Activated naive CD8-positive, alpha-beta T cell treated with anti-CD3 and anti-CD28 coated beads for 36 hours (primary cell): ENCODE data around the gene NEK11. TPM values are rescaled to one million over a fixed set of nuclear protein-coding genes. Genes with fewer than 3 reads are reported as not detected.

ENCODE experiments used
- DNase-seq: peaks from one replicate; pipeline ENCODE4 v3.0.0; 2021
- H3K27ac Mint-ChIP-seq: one replicate; pipeline ENCODE4 v1.8.0; 2022; ENCODE audit warnings: mild to moderate bottlenecking, moderate library complexity, mixed read lengths
- H3K27me3 Mint-ChIP-seq: one replicate; pipeline ENCODE4 v1.8.0; 2022; ENCODE audit warnings: mild to moderate bottlenecking, mixed read lengths
- H3K36me3 Mint-ChIP-seq: one replicate; pipeline ENCODE4 v1.8.0; 2021; ENCODE audit warnings: mild to moderate bottlenecking, mixed read lengths
- H3K4me1 Mint-ChIP-seq: one replicate; pipeline ENCODE4 v1.8.0; 2021; ENCODE audit warnings: mixed read lengths
- H3K4me3 Mint-ChIP-seq: one replicate; pipeline ENCODE4 v1.8.0; 2022; ENCODE audit warnings: mild to moderate bottlenecking, moderate library complexity, mixed read lengths
- H3K9me3 Mint-ChIP-seq: one replicate; pipeline ENCODE4 v1.8.0; 2022; ENCODE audit warnings: mixed read lengths
- total RNA-seq, 2 experiments: library from RNA; stranded (reverse); gene quantifications; one replicate each; pipeline ENCODE4 v1.2.3, GENCODE V29; 2021

Gene NEK11
- total RNA-seq, 2 experiments from 2014 or later: 0.85 to 2.1 TPM

DNA sequence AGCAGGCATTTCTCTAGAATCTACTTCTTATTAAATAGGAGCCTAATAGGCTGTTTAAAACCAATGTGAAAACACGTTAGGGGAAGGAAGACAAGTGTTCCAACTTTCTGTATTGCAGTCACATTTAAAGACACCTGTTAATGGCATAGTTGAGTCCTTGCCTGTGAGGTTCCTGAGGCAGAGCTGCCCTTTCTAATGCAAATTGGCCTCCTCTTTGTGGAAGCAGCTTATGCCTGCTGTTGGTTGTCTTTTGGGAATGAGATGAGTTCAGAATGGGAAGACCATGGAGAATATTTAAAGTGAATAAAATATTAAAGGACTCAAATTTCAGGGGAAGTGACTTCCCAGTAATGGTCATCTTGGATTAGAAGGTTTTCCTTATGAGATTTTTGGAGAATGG lies 51.2 kb downstream of the NEK11 start:
- no peaks in the 10 kb centered on the region for H3K27me3 Mint-ChIP-seq
- no peaks in the 10 kb centered on the region for H3K9me3 Mint-ChIP-seq
- H3K36me3 Mint-ChIP-seq: no peaks in the 10 kb centered on the region
- no peak overlapping the region for H3K27ac Mint-ChIP-seq
- H3K4me1 Mint-ChIP-seq: no peaks in the 10 kb centered on the region
- H3K4me3 Mint-ChIP-seq: no peak overlapping the region
- DNase-seq: no peak

- no peaks in the 10 kb centered on the region for H3K27me3 Mint-ChIP-seq
- H3K4me1 Mint-ChIP-seq: peaks cover 4% of the 10 kb centered on the region
- no peak for DNase-seq
- H3K27ac Mint-ChIP-seq: no peak overlapping the region
- H3K4me3 Mint-ChIP-seq: no peak overlapping the region
- H3K9me3 Mint-ChIP-seq: no peaks in the 10 kb centered on the region
- no peaks in the 10 kb centered on the region for H3K36me3 Mint-ChIP-seq
Observed at GRCh38 chr3:131079086-131079485, 52.4 kb downstream of the NEK11 start.

DNA sequence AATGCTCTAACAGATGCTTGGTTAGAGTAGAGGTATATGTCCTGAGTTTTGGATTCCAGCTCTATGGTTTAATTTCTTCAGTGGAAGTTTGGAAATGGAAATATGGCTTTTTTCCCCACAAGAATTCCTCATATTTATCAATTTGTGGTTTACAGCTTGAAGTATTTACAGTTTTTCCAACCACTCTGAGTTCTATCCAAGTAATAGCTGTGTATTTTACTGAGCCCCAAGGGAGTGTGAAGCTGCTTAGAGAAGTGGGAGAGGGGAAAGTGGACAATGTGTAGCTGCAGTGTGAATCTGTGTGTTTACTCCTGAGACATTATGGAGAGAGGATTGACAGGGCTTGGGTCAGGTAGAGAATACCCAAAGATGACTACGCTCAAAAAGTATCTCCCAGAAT lies 54.5 kb downstream of the NEK11 start:
- no peak overlapping the region for H3K27ac Mint-ChIP-seq
- H3K4me1 Mint-ChIP-seq: peaks cover 4% of the 10 kb centered on the region
- H3K4me3 Mint-ChIP-seq: no peak overlapping the region
- no peaks in the 10 kb centered on the region for H3K27me3 Mint-ChIP-seq
- DNase-seq: no peak
- H3K36me3 Mint-ChIP-seq: no peaks in the 10 kb centered on the region
- no peaks in the 10 kb centered on the region for H3K9me3 Mint-ChIP-seq

DNA sequence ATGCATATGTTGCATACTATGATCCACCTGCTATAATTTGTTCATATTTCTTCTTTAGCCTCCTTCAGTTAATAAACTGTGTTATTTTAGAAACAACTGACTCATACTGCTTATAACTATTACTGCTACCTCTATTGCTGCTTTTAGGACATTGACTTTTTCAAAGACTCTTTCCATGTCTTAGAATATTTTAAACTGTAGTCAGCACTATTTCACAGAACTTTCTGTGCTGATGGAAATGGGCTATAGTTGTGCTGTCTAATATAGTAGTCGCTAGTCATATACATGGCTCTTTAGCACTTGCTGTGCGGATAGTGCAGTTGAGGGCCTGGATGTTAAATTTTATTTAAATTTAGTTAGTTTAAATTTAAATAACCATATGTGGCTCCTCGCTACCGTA lies 55.6 kb downstream of the NEK11 start:
- Mint-ChIP-seq H3K27me3 (no peaks in the 10 kb centered on the region), H3K9me3 (no peaks in the 10 kb centered on the region), H3K4me1 (peaks cover 4% of the 10 kb centered on the region), H3K4me3 (no peak overlapping the region), H3K36me3 (no peaks in the 10 kb centered on the region), H3K27ac (no peak overlapping the region)
- no peak for DNase-seq

DNA sequence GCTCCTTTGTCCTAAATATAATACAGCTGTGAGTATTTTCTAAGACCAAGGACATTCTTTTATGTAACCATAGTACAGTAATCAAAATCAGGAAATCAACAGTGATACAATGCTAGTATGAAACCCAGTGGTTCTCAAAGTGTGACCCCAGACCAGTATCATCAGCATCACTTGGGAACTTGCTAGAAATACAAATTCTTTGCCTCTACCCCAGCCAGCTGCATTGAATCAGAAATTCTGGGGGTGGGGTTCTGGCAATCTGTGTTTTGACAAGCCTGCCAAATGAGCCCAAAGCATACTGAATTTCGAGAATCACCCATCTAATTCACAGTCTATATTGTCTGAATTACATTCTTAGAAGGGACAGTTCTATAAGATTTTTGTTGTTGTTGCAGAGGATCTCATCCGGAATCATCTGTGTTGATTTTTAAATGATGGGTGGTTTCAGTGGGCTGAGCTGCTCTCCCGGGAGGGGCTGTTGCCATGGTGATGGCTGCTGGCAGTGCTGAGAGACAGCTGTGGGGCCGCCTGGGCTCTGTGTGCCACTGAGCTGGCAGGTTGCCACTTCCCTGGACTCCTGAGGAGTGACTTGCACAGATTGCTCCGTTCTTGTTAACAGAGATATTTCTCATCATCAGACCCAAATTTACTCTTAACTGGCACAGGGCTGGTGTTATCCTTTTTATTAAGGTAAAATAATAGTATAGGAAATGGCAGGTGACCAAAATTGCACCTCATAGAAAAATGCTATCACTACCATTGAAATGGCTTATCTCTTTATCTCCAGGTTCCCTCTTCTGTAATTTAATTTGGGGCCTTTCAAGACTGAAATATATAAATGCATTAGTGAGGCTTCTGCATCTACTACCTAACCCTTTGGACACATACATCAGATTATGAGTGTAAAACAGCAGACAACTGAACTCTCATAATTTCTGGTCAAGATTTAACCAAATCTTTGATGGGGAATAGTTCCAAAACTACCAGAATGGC lies 56.5 kb downstream of the NEK11 start:
- Mint-ChIP-seq H3K27me3 (no peaks in the 10 kb centered on the region), H3K4me3 (no peak overlapping the region), H3K4me1 (peaks cover 4% of the 10 kb centered on the region), H3K9me3 (no peaks in the 10 kb centered on the region), H3K27ac (no peak overlapping the region), H3K36me3 (no peaks in the 10 kb centered on the region)
- no peak for DNase-seq

- no peaks in the 10 kb centered on the region for H3K9me3 Mint-ChIP-seq
- no peak for DNase-seq
- no peak overlapping the region for H3K4me3 Mint-ChIP-seq
- no peak overlapping the region for H3K27ac Mint-ChIP-seq
- no peaks in the 10 kb centered on the region for H3K36me3 Mint-ChIP-seq
- H3K27me3 Mint-ChIP-seq: no peaks in the 10 kb centered on the region
- peaks cover 3% of the 10 kb centered on the region for H3K4me1 Mint-ChIP-seq
Observed at GRCh38 chr3:131091768-131092167, 65.1 kb downstream of the NEK11 start.

- Mint-ChIP-seq H3K4me1 (no peaks in the 10 kb centered on the region), H3K27me3 (no peaks in the 10 kb centered on the region), H3K9me3 (peaks cover 3% of the 10 kb centered on the region), H3K27ac (no peak overlapping the region), H3K4me3 (no peak overlapping the region), H3K36me3 (peaks cover 5% of the 10 kb centered on the region)
- DNase-seq: no peak
Observed at GRCh38 chr3:131107637-131108433, 81.2 kb downstream of the NEK11 start.

DNA sequence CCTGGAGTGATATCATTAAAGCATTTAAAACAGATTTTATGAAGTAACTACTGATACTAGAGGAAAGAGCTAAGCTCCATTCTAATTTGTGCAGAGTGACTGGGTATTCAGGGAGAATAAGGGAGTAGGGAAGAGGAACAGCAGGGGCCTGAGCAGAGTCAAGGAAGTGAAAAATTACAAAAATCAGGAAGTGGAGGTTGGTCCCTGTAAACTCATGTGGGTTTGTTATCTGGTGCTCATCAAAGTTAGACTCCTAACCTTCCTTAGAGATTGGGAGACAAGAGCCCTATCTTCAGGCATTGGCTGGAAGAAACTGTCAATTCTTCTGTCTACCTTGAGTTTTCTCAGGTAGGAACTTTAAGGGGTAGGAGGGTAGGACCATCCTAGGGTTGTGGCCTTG lies 82.5 kb downstream of the NEK11 start:
- H3K4me1 Mint-ChIP-seq: no peaks in the 10 kb centered on the region
- no peak for DNase-seq
- peaks cover 2% of the 10 kb centered on the region for H3K36me3 Mint-ChIP-seq
- no peak overlapping the region for H3K27ac Mint-ChIP-seq
- no peaks in the 10 kb centered on the region for H3K9me3 Mint-ChIP-seq
- no peak overlapping the region for H3K4me3 Mint-ChIP-seq
- no peaks in the 10 kb centered on the region for H3K27me3 Mint-ChIP-seq

- no peaks in the 10 kb centered on the region for H3K4me1 Mint-ChIP-seq
- H3K9me3 Mint-ChIP-seq: no peaks in the 10 kb centered on the region
- no peak overlapping the region for H3K4me3 Mint-ChIP-seq
- no peaks in the 10 kb centered on the region for H3K27me3 Mint-ChIP-seq
- H3K27ac Mint-ChIP-seq: no peak overlapping the region
- H3K36me3 Mint-ChIP-seq: peaks cover 2% of the 10 kb centered on the region
- no peak for DNase-seq
Observed at GRCh38 chr3:131110087-131110486, 83.4 kb downstream of the NEK11 start.

DNA sequence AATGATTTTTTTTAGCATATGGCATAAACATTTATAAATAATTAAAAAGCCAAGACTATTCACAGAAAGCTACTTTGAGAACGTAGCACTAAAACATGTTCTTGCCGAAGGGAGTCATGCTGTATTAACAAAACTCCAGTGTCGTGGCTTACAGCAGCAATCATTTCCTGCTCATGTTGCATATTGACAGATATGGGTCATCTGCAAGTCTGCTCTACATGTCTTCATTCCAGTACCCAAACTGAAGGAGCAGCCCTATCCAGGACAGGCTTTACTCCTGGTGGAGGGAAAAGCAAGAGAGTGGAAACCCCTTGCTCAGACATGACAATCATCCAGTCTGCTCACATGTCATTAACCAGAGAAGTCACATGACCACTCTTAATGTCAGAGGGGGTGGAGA lies 87.6 kb downstream of the NEK11 start:
- no peaks in the 10 kb centered on the region for H3K27me3 Mint-ChIP-seq
- no peak overlapping the region for H3K27ac Mint-ChIP-seq

GRCh38 chr3:131125684-131126083 lies 99.0 kb downstream of the NEK11 start:
- Mint-ChIP-seq H3K27ac (no peak overlapping the region), H3K27me3 (no peaks in the 10 kb centered on the region), H3K36me3 (peaks cover 3% of the 10 kb centered on the region), H3K9me3 (peaks cover 17% of the 10 kb centered on the region), H3K4me3 (no peak overlapping the region), H3K4me1 (no peaks in the 10 kb centered on the region)
- DNase-seq: no peak

More for the DNA sequence above, 87.6 kb downstream of the NEK11 start:
- no peak for DNase-seq
- Mint-ChIP-seq H3K4me1 (no peaks in the 10 kb centered on the region), H3K9me3 (peaks cover 3% of the 10 kb centered on the region), H3K4me3 (no peak overlapping the region), H3K36me3 (no peaks in the 10 kb centered on the region)

DNA sequence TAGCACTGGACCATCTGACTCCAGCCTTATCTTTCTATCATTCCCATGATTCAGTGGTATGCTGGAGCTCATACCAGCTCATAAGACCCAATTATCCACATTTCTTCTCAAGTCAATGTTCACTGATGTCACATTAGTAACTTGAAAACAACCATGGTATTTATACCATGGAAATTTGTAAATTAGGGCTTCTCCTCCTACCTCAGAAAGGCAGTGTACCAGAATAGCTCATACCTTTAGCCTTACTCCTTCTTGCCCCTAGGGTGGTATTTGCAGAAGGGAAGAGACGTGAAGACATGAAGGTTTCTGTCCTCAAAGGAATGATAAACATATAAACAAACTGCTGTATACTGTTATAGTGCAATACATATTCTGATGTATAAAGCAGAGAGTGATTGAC lies 114.2 kb downstream of the NEK11 start:
- H3K27me3 Mint-ChIP-seq: no peaks in the 10 kb centered on the region
- H3K36me3 Mint-ChIP-seq: no peaks in the 10 kb centered on the region
- no peaks in the 10 kb centered on the region for H3K9me3 Mint-ChIP-seq
- no peak overlapping the region for H3K27ac Mint-ChIP-seq
- no peak overlapping the region for H3K4me3 Mint-ChIP-seq
- DNase-seq: no peak
- no peaks in the 10 kb centered on the region for H3K4me1 Mint-ChIP-seq

DNA sequence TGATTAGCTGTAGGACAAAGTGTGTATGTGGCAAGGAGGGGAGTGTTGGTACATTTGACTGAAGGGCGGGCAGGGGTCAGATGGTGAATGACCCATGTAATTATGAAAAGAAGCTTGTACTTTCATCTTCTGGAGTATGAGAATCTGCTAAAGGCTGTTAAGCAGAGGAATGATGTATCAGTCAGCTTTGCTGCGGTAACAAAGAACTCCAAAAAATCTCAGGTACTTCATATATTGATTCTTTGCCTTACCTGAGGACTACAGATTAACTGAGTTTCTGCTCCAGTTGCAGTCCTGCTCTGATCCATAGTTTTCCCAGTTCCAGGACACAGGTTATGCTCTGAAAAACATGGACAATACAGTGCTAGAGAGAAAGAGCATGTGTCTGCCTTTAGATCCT lies 115.1 kb downstream of the NEK11 start:
- Mint-ChIP-seq H3K36me3 (no peaks in the 10 kb centered on the region), H3K4me1 (no peaks in the 10 kb centered on the region), H3K4me3 (no peak overlapping the region), H3K27ac (no peak overlapping the region), H3K27me3 (no peaks in the 10 kb centered on the region), H3K9me3 (no peaks in the 10 kb centered on the region)
- DNase-seq: no peak

- Mint-ChIP-seq H3K36me3 (no peaks in the 10 kb centered on the region), H3K9me3 (no peaks in the 10 kb centered on the region), H3K27me3 (no peaks in the 10 kb centered on the region), H3K27ac (no peak overlapping the region), H3K4me3 (no peak overlapping the region), H3K4me1 (no peaks in the 10 kb centered on the region)
- DNase-seq: no peak
Observed at GRCh38 chr3:131142580-131142979, 115.9 kb downstream of the NEK11 start.

GRCh38 chr3:131143802-131144201 lies 117.1 kb downstream of the NEK11 start:
- Mint-ChIP-seq H3K27me3 (no peaks in the 10 kb centered on the region), H3K9me3 (no peaks in the 10 kb centered on the region), H3K27ac (no peak overlapping the region), H3K36me3 (no peaks in the 10 kb centered on the region), H3K4me3 (no peak overlapping the region), H3K4me1 (no peaks in the 10 kb centered on the region)
- DNase-seq: no peak
